GM13976 (cell line): ENCODE measurements around the gene RBP3.

Experiments
- DNase-seq: peaks from one replicate; pipeline ENCODE4 v3.0.0; 2012; ENCODE audit warnings: low spot score
- in situ Hi-C: fragments of 300-500 bp; cut with MboI; formaldehyde crosslinking; loops from one replicate; pipeline ENCODE4 v1.12.0; 2022; ENCODE audit warnings: low sequenced_read_pairs, mixed read lengths, inconsistent platforms; ENCODE audit not compliant: unreplicated experiment
- TF ChIP-seq, protein P1 (sequence below): IDR thresholded peaks from 2 replicates; pipeline ENCODE4 v1.5.1; 2012; ENCODE audit warnings: borderline replicate concordance, mild to moderate bottlenecking; ENCODE audit not compliant: insufficient read depth; ENCODE audit errors: extremely low read depth, missing control alignments, control extremely low read depth

The RBP3 gene

DNA sequence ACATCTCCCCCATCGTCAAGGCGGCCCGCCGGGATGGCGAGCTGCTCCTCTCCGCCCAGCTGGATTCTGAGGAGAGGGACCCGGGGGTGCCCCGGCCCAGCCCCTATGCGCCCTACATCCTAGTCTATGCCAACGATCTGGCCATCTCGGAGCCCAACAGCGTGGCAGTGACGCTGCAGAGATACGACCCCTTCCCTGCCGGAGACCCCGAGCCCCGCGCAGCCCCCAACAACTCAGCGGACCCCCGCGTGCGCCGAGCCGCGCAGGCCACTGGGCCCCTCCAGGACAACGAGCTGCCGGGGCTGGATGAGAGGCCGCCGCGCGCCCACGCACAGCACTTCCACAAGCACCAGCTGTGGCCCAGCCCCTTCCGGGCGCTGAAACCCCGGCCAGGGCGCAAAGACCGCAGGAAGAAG lies 38.1 kb upstream of the RBP3 start:
- in situ Hi-C loops: no loop called here
- no peak for DNase-seq
- TF ChIP-seq, protein P1, sequence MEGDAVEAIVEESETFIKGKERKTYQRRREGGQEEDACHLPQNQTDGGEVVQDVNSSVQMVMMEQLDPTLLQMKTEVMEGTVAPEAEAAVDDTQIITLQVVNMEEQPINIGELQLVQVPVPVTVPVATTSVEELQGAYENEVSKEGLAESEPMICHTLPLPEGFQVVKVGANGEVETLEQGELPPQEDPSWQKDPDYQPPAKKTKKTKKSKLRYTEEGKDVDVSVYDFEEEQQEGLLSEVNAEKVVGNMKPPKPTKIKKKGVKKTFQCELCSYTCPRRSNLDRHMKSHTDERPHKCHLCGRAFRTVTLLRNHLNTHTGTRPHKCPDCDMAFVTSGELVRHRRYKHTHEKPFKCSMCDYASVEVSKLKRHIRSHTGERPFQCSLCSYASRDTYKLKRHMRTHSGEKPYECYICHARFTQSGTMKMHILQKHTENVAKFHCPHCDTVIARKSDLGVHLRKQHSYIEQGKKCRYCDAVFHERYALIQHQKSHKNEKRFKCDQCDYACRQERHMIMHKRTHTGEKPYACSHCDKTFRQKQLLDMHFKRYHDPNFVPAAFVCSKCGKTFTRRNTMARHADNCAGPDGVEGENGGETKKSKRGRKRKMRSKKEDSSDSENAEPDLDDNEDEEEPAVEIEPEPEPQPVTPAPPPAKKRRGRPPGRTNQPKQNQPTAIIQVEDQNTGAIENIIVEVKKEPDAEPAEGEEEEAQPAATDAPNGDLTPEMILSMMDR: no peak

DNA sequence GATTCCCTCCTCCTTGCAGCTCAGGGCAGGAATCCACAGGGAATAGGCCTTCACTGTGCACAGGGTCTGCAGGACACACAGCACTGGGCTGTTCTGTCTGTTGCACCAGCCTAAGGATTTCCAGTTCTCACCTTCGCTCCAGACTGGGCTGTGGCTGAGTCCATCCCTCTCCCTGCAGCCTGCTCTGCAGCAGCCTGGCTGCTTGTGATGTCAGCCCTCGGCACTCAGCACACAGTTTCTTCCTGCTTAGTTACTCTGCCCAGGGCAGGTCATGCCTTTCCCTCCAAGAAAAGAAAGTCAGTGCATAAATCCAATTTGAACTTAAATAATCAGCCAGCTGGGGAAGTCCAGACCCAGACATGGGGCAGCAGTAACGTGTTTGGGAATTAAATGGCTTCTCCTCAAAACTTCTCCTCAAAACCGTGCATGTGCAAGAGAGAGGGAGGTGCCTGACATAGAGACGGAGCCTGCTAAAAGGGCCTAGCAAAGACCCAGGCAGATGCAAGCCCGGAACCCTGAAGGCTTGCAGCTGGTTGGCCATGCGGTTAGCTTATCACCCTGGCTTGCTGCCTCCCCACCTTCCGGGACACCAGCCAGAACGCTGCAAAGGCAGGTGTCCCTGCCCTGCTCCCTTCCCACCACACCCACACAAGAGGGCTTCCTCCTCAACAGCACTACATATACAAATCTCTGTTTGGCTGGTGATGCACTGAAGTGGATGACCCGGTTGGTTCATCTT lies 36.8 kb upstream of the RBP3 start:
- TF ChIP-seq, protein P1: no peak
- in situ Hi-C loops: no loop called here
- DNase-seq: no peak

DNA sequence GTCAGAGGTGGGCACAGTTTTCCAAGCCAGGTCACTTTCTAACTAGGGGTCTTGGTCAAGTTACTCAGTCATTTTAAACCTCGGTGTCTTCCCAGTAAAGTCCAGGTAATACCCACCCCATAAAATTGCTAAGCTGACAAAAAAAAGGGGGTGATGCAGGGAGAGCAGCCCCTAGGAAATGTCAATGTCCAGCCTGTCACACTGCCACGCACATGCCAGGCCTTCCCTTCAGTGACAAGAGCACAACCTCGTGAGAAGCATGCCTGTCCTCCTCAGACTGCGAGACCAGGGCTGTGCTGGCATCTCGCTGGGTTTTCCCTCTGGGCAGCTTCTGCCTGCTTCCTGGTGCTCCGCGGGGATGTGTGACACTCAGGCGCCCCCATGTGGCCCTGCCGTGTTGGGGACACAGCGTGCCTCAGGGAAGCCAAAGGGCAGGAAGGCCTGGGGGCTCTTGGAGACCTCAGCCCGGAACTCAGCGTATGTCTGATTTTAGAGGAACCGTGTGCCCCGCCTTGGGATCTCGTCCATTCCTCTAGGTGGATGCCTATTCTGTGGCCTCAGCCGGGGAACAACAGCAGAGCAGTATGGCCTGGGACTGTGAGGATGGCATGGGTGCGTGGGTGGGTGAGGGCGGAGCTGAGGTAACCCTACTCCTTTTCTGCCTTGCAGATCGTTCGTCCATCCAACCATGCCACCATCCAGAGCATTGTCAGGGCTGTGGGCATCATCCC lies 36.1 kb upstream of the RBP3 start:
- in situ Hi-C loops: no loop called here
- TF ChIP-seq, protein P1: peak; percentile 95
- peak; percentile 87 for DNase-seq

DNA sequence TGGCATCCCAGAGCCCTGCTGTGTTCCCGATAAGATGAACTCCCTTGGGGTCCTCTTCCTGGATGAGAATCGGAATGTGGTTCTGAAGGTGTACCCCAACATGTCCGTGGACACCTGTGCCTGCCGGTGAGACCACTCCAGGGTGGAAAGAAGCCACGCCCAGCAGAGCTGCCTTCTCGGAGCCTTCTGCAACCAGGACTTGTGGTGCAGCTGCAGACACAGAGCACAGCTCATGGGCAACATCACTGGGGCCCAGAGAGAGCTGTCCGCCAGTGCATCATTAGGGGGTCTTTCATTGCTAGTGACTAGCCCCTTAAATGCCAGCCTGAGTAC lies 35.5 kb upstream of the RBP3 start:
- DNase-seq: no peak
- in situ Hi-C loops: no loop called here
- TF ChIP-seq, protein P1: no peak

DNA sequence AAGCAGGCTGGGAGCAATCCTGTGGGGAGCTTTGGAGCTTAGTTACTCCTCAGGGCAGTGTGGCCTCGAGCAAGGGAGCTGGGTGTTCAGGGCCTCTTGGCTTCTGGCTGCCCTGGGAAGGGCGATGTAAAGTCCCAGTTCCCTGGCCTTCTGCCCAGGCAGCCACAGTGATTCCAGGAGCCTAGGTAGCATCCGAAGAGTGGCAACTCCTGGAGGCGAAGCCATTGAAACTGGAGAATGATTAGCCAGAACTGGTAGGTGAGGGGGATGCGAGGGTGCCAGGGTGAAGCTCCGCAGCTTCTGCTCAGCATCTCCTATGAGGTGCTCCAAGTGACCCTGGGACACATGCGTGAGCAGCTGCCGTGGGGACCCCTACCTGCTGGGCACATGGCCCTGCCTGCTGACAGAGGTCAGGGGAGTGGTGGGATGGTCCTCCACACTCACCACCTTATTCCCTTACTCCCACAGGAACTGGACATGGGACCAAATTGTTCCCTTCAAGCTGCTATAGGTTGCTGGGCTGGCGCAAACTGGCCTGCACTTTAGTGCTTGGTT lies 33.7 kb upstream of the RBP3 start:
- TF ChIP-seq, protein P1: no peak
- in situ Hi-C loops: no loop called here
- DNase-seq: no peak

DNA sequence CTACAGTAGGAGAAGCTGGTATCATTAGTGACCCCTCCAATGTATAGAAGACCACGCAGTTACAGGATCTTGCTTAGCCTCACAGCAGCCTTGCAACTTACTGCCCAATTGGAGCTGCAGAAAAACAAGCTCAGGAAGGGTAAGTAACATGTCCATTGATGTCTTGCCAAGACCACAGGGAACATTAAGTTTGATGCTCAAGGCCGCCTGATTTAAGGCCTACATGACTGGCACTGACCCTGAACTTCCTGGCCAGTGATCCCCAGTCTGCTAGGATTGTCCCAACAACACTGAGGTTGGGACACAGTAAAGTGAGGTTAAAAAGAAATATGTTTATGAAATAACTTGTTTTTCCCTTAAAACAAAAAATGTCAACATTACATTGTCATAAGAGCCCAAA lies 32.7 kb upstream of the RBP3 start:
- TF ChIP-seq, protein P1: no peak
- in situ Hi-C loops: no loop called here
- DNase-seq: no peak

DNA sequence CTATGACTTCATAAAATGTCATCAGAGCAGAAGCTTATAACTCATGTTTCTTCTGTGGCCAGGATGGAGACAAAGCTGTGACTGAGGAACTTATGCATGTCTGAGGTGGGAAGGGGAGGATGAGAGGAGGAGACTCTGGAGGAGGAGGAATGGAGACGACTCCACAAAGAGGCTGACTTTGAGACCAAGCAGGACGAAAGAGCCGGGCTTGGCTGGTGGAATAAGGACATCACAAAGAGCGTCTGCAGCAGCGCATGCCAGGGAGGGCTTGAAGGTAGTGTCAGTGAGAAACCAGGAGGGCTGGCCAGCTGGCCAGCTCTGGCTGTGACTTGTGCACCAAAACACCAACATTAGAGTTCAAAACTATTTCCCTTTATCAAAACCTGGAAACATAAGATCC lies 32.0 kb upstream of the RBP3 start:
- in situ Hi-C loops: no loop called here
- TF ChIP-seq, protein P1: no peak
- DNase-seq: no peak
